IMR-90 (cell line): Measurements from ENCODE around the gene ARHGEF39. TPM values are rescaled to one million over a fixed set of nuclear protein-coding genes. Genes with fewer than 3 reads are reported as not detected.
A peak's percentile ranks its signal among the peaks of the same experiment; 100 is the strongest.

Experiments used
- ATAC-seq: fragments of 200-7000 bp; cut with Tn5 transposase; 2 replicates; pipeline ENCODE4 v1.9.1; 2020; ENCODE audit warnings: low read depth, mild to moderate bottlenecking, moderate library complexity
- BruUV-seq: library from RNA; stranded (reverse); fragments of 400-500 nt; replicated peaks from 2 replicates; lab custom pipeline; 2021; lab: Mats Ljungman, UMichigan
- CTCF ChIA-PET: fragments of 300-600 bp; formaldehyde crosslinking; extraction: SDS; loops from one replicate; lab custom pipeline; 2021; ENCODE audit warnings: antibody characterized with exemption; lab: Yijun Ruan, JAX
- POLR2A ChIA-PET: fragments of 300-600 bp; sonication (Branson Sonifier 250); formaldehyde crosslinking; loops from one replicate; lab custom pipeline; 2022; ENCODE audit warnings: antibody characterized with exemption; ENCODE audit not compliant: unreplicated experiment; lab: Charles Lee
- DNase-seq: peaks from one replicate; pipeline ENCODE4 v3.0.0; 2013
- H2AFZ ChIP-seq: replicated peaks from 2 replicates; pipeline ENCODE3; 2013; ENCODE audit warnings: low read length, mild to moderate bottlenecking; ENCODE audit not compliant: poor library complexity
- H2AK5ac ChIP-seq: 2 replicates; pipeline ENCODE4 v1.6.1; 2013; ENCODE audit warnings: low read depth, low read length, inconsistent platforms
- H2AK9ac ChIP-seq: replicated peaks from 2 replicates; pipeline ENCODE3; 2013; ENCODE audit warnings: mild to moderate bottlenecking, low read depth, low read length, moderate library complexity; ENCODE audit not compliant: poor library complexity
- H2BK120ac ChIP-seq: 2 replicates; pipeline ENCODE4 v1.6.1; 2013; ENCODE audit warnings: low read depth, low read length, inconsistent platforms
- H2BK15ac ChIP-seq: 3 replicates; pipeline ENCODE4 v1.6.1; 2013; ENCODE audit warnings: low read depth, low read length, inconsistent platforms
- H2BK20ac ChIP-seq: 2 replicates; pipeline ENCODE4 v1.6.1; 2013; ENCODE audit warnings: low read depth, mild to moderate bottlenecking, inconsistent platforms, low read length, moderate library complexity
- H2BK5ac ChIP-seq: 2 replicates; pipeline ENCODE4 v1.6.1; 2013; ENCODE audit warnings: mild to moderate bottlenecking, low read depth, low read length, inconsistent platforms; ENCODE audit not compliant: poor library complexity, severe bottlenecking
- H3K14ac ChIP-seq: replicated peaks from 2 replicates; pipeline ENCODE4 v1.6.1; 2013; ENCODE audit warnings: low read depth, low read length, inconsistent platforms
- H3K18ac ChIP-seq: 2 replicates; pipeline ENCODE4 v1.6.1; 2013; ENCODE audit warnings: low read depth, low read length, control low read depth
- H3K23ac ChIP-seq: 2 replicates; pipeline ENCODE4 v1.6.1; 2013; ENCODE audit warnings: low read depth, low read length, inconsistent platforms
- H3K27ac ChIP-seq: 2 replicates; pipeline ENCODE4 v1.5.1; 2013; ENCODE audit warnings: mild to moderate bottlenecking, control low read depth, low read length; ENCODE audit not compliant: insufficient read depth
- H3K27me3 ChIP-seq: 2 replicates; pipeline ENCODE4 v1.6.1; 2013; ENCODE audit warnings: low read length; ENCODE audit not compliant: control insufficient read depth, insufficient read depth
- H3K36me3 ChIP-seq: 2 replicates; pipeline ENCODE4 v1.6.1; 2013; ENCODE audit warnings: low read length, mixed read lengths; ENCODE audit not compliant: control insufficient read depth, insufficient read depth
- H3K4ac ChIP-seq: 2 replicates; pipeline ENCODE4 v1.6.1; 2013; ENCODE audit warnings: low read depth, low read length, inconsistent platforms
- H3K4me1 ChIP-seq: 2 replicates; pipeline ENCODE4 v1.6.1; 2013; ENCODE audit warnings: low read length, mixed read lengths; ENCODE audit not compliant: control insufficient read depth, insufficient read depth
- H3K4me2 ChIP-seq: 2 replicates; pipeline ENCODE4 v1.6.1; 2013; ENCODE audit warnings: low read depth, mild to moderate bottlenecking, control low read depth, low read length, moderate library complexity
- H3K4me3 ChIP-seq: 2 replicates; pipeline ENCODE4 v1.5.1; 2013; ENCODE audit warnings: low read depth, mild to moderate bottlenecking, control low read depth, low read length, moderate library complexity; ENCODE audit not compliant: insufficient read depth
- H3K56ac ChIP-seq: 2 replicates; pipeline ENCODE4 v1.6.1; 2013; ENCODE audit warnings: low read length, inconsistent platforms; ENCODE audit not compliant: insufficient read depth; ENCODE audit errors: extremely low read depth
- H3K79me1 ChIP-seq, 2 experiments: 2 replicates each; pipeline ENCODE4 v1.6.1; 2013; ENCODE audit warnings: low read length in 2 of 2, inconsistent platforms in 1 of 2, low read depth in 1 of 2
- H3K9ac ChIP-seq: 2 replicates; pipeline ENCODE4 v1.6.1; 2013; ENCODE audit warnings: low read depth, low read length, control low read depth
- H3K9me1 ChIP-seq: 2 replicates; pipeline ENCODE4 v1.6.1; 2013; ENCODE audit warnings: low read length, inconsistent platforms; ENCODE audit not compliant: insufficient read depth
- H3K9me3 ChIP-seq: 2 replicates; pipeline ENCODE4 v1.6.1; 2013; ENCODE audit warnings: low read length; ENCODE audit not compliant: control insufficient read depth, insufficient read depth
- H4K20me1 ChIP-seq: 2 replicates; pipeline ENCODE4 v1.6.1; 2013; ENCODE audit warnings: low read length, inconsistent platforms; ENCODE audit not compliant: insufficient read depth
- H4K5ac ChIP-seq: 2 replicates; pipeline ENCODE4 v1.6.1; 2013; ENCODE audit warnings: mild to moderate bottlenecking, low read depth, low read length, control low read depth
- H4K8ac ChIP-seq, 2 experiments: 2 replicates each; pipeline ENCODE4 v1.6.1; 2013; ENCODE audit warnings: low read depth in 2 of 2, low read length in 2 of 2, control low read depth in 1 of 2, inconsistent platforms in 1 of 2
- H4K91ac ChIP-seq: 2 replicates; pipeline ENCODE4 v1.6.1; 2013; ENCODE audit warnings: low read depth, low read length, inconsistent platforms; ENCODE audit not compliant: insufficient read depth
- BHLHE40 ChIP-seq: fragments of 150-350 bp; IDR thresholded peaks from 2 replicates; pipeline ENCODE4 v1.6.1; 2016; ENCODE audit warnings: mild to moderate bottlenecking, low read depth, low read length
- CTCF ChIP-seq: conservative IDR thresholded peaks from 2 replicates; pipeline ENCODE4 v1.5.1; 2012; ENCODE audit warnings: mild to moderate bottlenecking, low read depth, low read length, improper control_type of control experiment
- ELK1 ChIP-seq: fragments of 150-350 bp; IDR thresholded peaks from 2 replicates; pipeline ENCODE4 v1.6.1; 2016; ENCODE audit warnings: low read depth, mild to moderate bottlenecking, low read length, moderate library complexity, borderline replicate concordance
- FOS ChIP-seq: fragments of 150-350 bp; IDR thresholded peaks from 2 replicates; pipeline ENCODE4 v1.6.1; 2016; ENCODE audit warnings: low read depth, low read length
- MAZ ChIP-seq: IDR thresholded peaks from 2 replicates; pipeline ENCODE4 v1.6.1; 2012; ENCODE audit warnings: low read depth, mild to moderate bottlenecking, low read length, improper control_type of control experiment, moderate library complexity, borderline replicate concordance
- NFE2L2 ChIP-seq: fragments of 150-350 bp; IDR thresholded peaks from 2 replicates; pipeline ENCODE4 v1.6.1; 2016; ENCODE audit warnings: low read depth, mild to moderate bottlenecking, low read length
- POLR2A ChIP-seq: IDR thresholded peaks from 2 replicates; pipeline ENCODE4 v1.6.1; 2012; ENCODE audit warnings: mild to moderate bottlenecking, low read depth, low read length
- RFX5 ChIP-seq: IDR thresholded peaks from 2 replicates; pipeline ENCODE4 v1.8.0; 2012; ENCODE audit warnings: low read depth, mild to moderate bottlenecking, low read length, moderate library complexity
- SMC3 ChIP-seq: fragments of 150-350 bp; IDR thresholded peaks from 2 replicates; pipeline ENCODE4 v1.6.1; 2016; ENCODE audit warnings: low read depth, mild to moderate bottlenecking, antibody characterized with exemption, low read length, moderate library complexity
- USF2 ChIP-seq: fragments of 150-350 bp; IDR thresholded peaks from 2 replicates; pipeline ENCODE4 v1.6.1; 2017; ENCODE audit warnings: mild to moderate bottlenecking, antibody characterized with exemption, low read length, low read depth
- WGBS, 2 experiments: methylation state at CpG; one replicate each; pipeline versions ENCODE4 v1.1.5 to v1.1.7; 2013; ENCODE audit warnings: missing lambda C conversion rate in 2 of 2; ENCODE audit not compliant: insufficient read length in 1 of 2; ENCODE audit errors: extremely low coverage in 2 of 2; 5-methylcytosine and 5-hydroxymethylcytosine counted together
- dilution Hi-C: fragments of 300-500 bp; cut with HindIII; formaldehyde crosslinking; loops from one replicate; pipeline ENCODE4 v1.14.3; 2018; ENCODE audit warnings: low sequenced_read_pairs; ENCODE audit not compliant: unreplicated experiment
- in situ Hi-C: fragments of 300-500 bp; cut with MboI; formaldehyde crosslinking; loops from 3 replicates; pipeline ENCODE4 v1.14.3; 2019; ENCODE audit warnings: low sequenced_read_pairs, inconsistent platforms, mixed read lengths
- intact Hi-C: fragments of 100-400 bp; cut with micrococcal nuclease; formaldehyde crosslinking; loops from 2 replicates; pipeline ENCODE4 v1.10.0; 2022
- polyA plus RNA-seq, 3 experiments: library from polyadenylated mRNA; depleted of rRNA; stranded (reverse); fragments of >200 nt; gene quantifications; 2 replicates each; pipeline ENCODE4 v1.2.3, GENCODE V29; 2012; ENCODE audit warnings: low replicate concordance in 1 of 3
- total RNA-seq: library from RNA; depleted of rRNA; stranded (reverse); fragments of >200 nt; gene quantifications from 2 replicates; pipeline ENCODE4 v1.2.3, GENCODE V29; 2012

Gene ARHGEF39
- total and polyA plus RNA-seq, 2 of the 4 experiments (the other 2 are of a cell fraction), result 2.5 to 2.8 TPM

GRCh38 chr9:35706951-35707350, 42.0 kb upstream of the ARHGEF39 start:
- Histone ChIP-seq H3K27ac (no peak overlapping the region), H3K9me3 (no peaks in the 10 kb centered on the region), H2AK5ac (no peak overlapping the region), H2BK120ac (no peak overlapping the region), H3K56ac (no peak overlapping the region), H3K18ac (no peak overlapping the region), H3K4ac (no peak overlapping the region), H2BK15ac (no peak overlapping the region), H4K8ac (no peak overlapping the region), H3K14ac (no peak overlapping the region), H3K9me1 (peaks cover 7% of the 10 kb centered on the region), H3K4me3 (no peak overlapping the region), H4K5ac (no peak overlapping the region), H3K4me1 (no peaks in the 10 kb centered on the region), H3K36me3 (peaks cover 85% of the 10 kb centered on the region), H2AK9ac (no peak overlapping the region), H3K4me2 (no peak overlapping the region), H3K79me1 (peaks cover 58 to 74% of the 10 kb centered on the region in 2 experiments), H2BK20ac (no peak overlapping the region), H2AFZ (peak overlapping the region; percentile 27), H2BK5ac (no peak overlapping the region), H3K23ac (no peak overlapping the region), H3K9ac (no peak overlapping the region), H3K27me3 (no peaks in the 10 kb centered on the region), H4K20me1 (peaks cover 18% of the 10 kb centered on the region), H4K91ac (no peak overlapping the region)
- CTCF ChIA-PET, result interaction anchor here (0.6 kb wide), 1 partner anchor 39 kb away, joined by 4 read pairs; no protein-coding TSS in a partner anchor
- intact Hi-C loops (no loop called here), dilution Hi-C loops (no loop called here), in situ Hi-C loops (no loop called here)
- TF ChIP-seq CTCF, result no peak
- no peak for TF ChIP-seq ELK1
- TF ChIP-seq SMC3, result no peak
- TF ChIP-seq RFX5, result no peak
- no peak for TF ChIP-seq MAZ
- no peak for TF ChIP-seq FOS
- TF ChIP-seq POLR2A, result no peak
- no peak for TF ChIP-seq USF2
- no peak for TF ChIP-seq NFE2L2
- TF ChIP-seq BHLHE40, result no peak
- POLR2A ChIA-PET, result no interaction called here
- WGBS, 2 experiments, result 100% methylated on average over 7 of the region's 10 CpGs; no CpG with 5 or more reads in 1 of the 2 experiments
- no peak for ATAC-seq
- no TSS peak for BruUV-seq
- no peak for DNase-seq
